Activated CD8-positive, alpha-beta T cell treated with anti-CD3 and anti-CD28 coated beads, Interleukin-2, amount 10 ng/mL, durations not matched to agents 7 days and 5 days (primary cell): ENCODE results near the gene PRKAG2. TPM values are rescaled to one million over a fixed set of nuclear protein-coding genes. Genes with fewer than 3 reads are reported as not detected.
A peak's percentile ranks its signal among the peaks of the same experiment; 100 is the strongest.

ENCODE experiments used
- ATAC-seq: fragments of 150-1000 bp; cut with Tn5 transposase; one replicate; pipeline ENCODE4 v1.10.0; 2021; ENCODE audit warnings: moderate library complexity
- CTCF ChIA-PET: fragments of 350-600 bp; sonication (Branson Sonifier 250); formaldehyde crosslinking; loops from one replicate; lab custom pipeline; 2021; ENCODE audit warnings: antibody characterized with exemption; lab: Charles Lee
- POLR2A ChIA-PET: fragments of 350-600 bp; sonication (Branson Sonifier 250); formaldehyde crosslinking; loops from one replicate; lab custom pipeline; 2021; ENCODE audit warnings: antibody characterized with exemption; lab: Charles Lee
- DNase-seq: peaks from one replicate; pipeline ENCODE4 v3.0.0-alpha.2; 2020
- H3K27ac Mint-ChIP-seq: one replicate; pipeline ENCODE4 v1.8.0; 2021; ENCODE audit warnings: mild to moderate bottlenecking, mixed read lengths
- H3K27me3 Mint-ChIP-seq: one replicate; pipeline ENCODE4 v1.8.0; 2021; ENCODE audit warnings: low read depth, mixed read lengths
- H3K36me3 Mint-ChIP-seq: one replicate; pipeline ENCODE4 v1.8.0; 2021; ENCODE audit warnings: low read depth, mixed read lengths
- H3K4me1 Mint-ChIP-seq: one replicate; pipeline ENCODE4 v1.8.0; 2021; ENCODE audit warnings: low read depth, mixed read lengths
- H3K4me3 Mint-ChIP-seq: one replicate; pipeline ENCODE4 v1.8.0; 2021; ENCODE audit warnings: mild to moderate bottlenecking, mixed read lengths
- H3K9me3 Mint-ChIP-seq: one replicate; pipeline ENCODE4 v1.8.0; 2022; ENCODE audit warnings: mixed read lengths; ENCODE audit not compliant: insufficient read depth
- total RNA-seq, 2 experiments: library from RNA; stranded (reverse); gene quantifications; one replicate each; pipeline ENCODE4 v1.2.3, GENCODE V29; 2021

The PRKAG2 gene
- total RNA-seq, 2 experiments from 2014 or later = 23.6 to 28.3 TPM

GRCh38 chr7:151773797-151774196 is 103.1 kb downstream of the PRKAG2 start:
- ATAC-seq (no peak), DNase-seq (no peak)
- CTCF ChIA-PET = interaction anchor here (1.2 to 7.6 kb wide), 3 partner anchors 9 to 34 kb away, joined by 3 to 108 read pairs (median 10); no protein-coding TSS in a partner anchor
- Mint-ChIP-seq H3K36me3 (peaks cover 13% of the 10 kb centered on the region), H3K9me3 (no peaks in the 10 kb centered on the region), H3K27me3 (no peaks in the 10 kb centered on the region), H3K4me3 (no peak overlapping the region), H3K27ac (no peak overlapping the region), H3K4me1 (peaks cover 34% of the 10 kb centered on the region)
- POLR2A ChIA-PET = no interaction called here

- Mint-ChIP-seq H3K9me3 (peaks cover 4% of the 10 kb centered on the region), H3K36me3 (peaks cover 30% of the 10 kb centered on the region), H3K4me3 (peak overlapping the region; percentile 75), H3K4me1 (peaks cover 61% of the 10 kb centered on the region), H3K27me3 (no peaks in the 10 kb centered on the region), H3K27ac (peak overlapping the region; percentile 99)
- ATAC-seq = no peak
- ChIA-PET CTCF (interaction anchor here (1.9 to 7.6 kb wide), 5 partner anchors 8 to 322 kb away, joined by 4 to 108 read pairs (median 12); no protein-coding TSS in a partner anchor), POLR2A (interaction anchor here (0.6 to 2.3 kb wide), 5 partner anchors 11 to 250 kb away, joined by 3 to 8 read pairs (median 3); partner anchors contain the start of gene RHEB)
- DNase-seq = no peak
Measured at GRCh38 chr7:151770232-151770631, 106.7 kb downstream of the PRKAG2 start.

GRCh38 chr7:151769188-151769821 is 107.6 kb downstream of the PRKAG2 start:
- POLR2A ChIA-PET = interaction anchor here (1.1 to 2.6 kb wide), 6 partner anchors 9 to 249 kb away, joined by 3 to 11 read pairs (median 5); partner anchors contain the start of gene RHEB
- Mint-ChIP-seq H3K4me1 (peaks cover 66% of the 10 kb centered on the region), H3K9me3 (peaks cover 9% of the 10 kb centered on the region), H3K27ac (peak overlapping the region; percentile 99), H3K27me3 (no peaks in the 10 kb centered on the region), H3K4me3 (peak overlapping the region; percentile 75), H3K36me3 (peaks cover 36% of the 10 kb centered on the region)
- CTCF ChIA-PET = interaction anchor here (1.5 to 7.6 kb wide), 6 partner anchors 9 to 321 kb away, joined by 4 to 108 read pairs (median 10); no protein-coding TSS in a partner anchor
- peak; percentile 81 for DNase-seq
- ATAC-seq = peak; percentile 93

- peak overlapping the region; percentile 75 for H3K4me3 Mint-ChIP-seq
- CTCF ChIA-PET = interaction anchor here (0.5 to 7.6 kb wide), 9 partner anchors 10 to 320 kb away, joined by 3 to 108 read pairs (median 6); no protein-coding TSS in a partner anchor
- peak overlapping the region; percentile 99 for H3K27ac Mint-ChIP-seq
- ATAC-seq = no peak
- no peaks in the 10 kb centered on the region for H3K27me3 Mint-ChIP-seq
- no peak for DNase-seq
- POLR2A ChIA-PET = interaction anchor here (0.5 to 2.6 kb wide), 7 partner anchors 9 to 252 kb away, joined by 3 to 11 read pairs (median 6); partner anchors contain the start of gene RHEB
- H3K36me3 Mint-ChIP-seq = peaks cover 36% of the 10 kb centered on the region
- peaks cover 66% of the 10 kb centered on the region for H3K4me1 Mint-ChIP-seq
- peaks cover 9% of the 10 kb centered on the region for H3K9me3 Mint-ChIP-seq
Measured at GRCh38 chr7:151768805-151769187, 108.1 kb downstream of the PRKAG2 start.

- Mint-ChIP-seq H3K4me3 (no peak overlapping the region), H3K27ac (peak overlapping the region; percentile 99), H3K27me3 (no peaks in the 10 kb centered on the region), H3K4me1 (peaks cover 66% of the 10 kb centered on the region), H3K36me3 (peaks cover 36% of the 10 kb centered on the region), H3K9me3 (peaks cover 9% of the 10 kb centered on the region)
- DNase-seq (no peak), ATAC-seq (no peak)
- ChIA-PET POLR2A (interaction anchor here (1.3 to 2.6 kb wide), 2 partner anchors 11 to 135 kb away, joined by 7 to 11 read pairs; no protein-coding TSS in a partner anchor), CTCF (interaction anchor here (0.8 to 7.6 kb wide), 7 partner anchors 9 to 453 kb away, joined by 3 to 108 read pairs (median 8); partner anchors contain the start of gene RHEB)
Measured at GRCh38 chr7:151767557-151767956, 109.4 kb downstream of the PRKAG2 start.

- Mint-ChIP-seq H3K9me3 (peaks cover 9% of the 10 kb centered on the region), H3K27me3 (no peaks in the 10 kb centered on the region), H3K4me1 (peaks cover 46% of the 10 kb centered on the region), H3K27ac (peak overlapping the region; percentile 8), H3K36me3 (peaks cover 23% of the 10 kb centered on the region), H3K4me3 (no peak overlapping the region)
- POLR2A ChIA-PET = interaction anchor here (0.7 kb wide), 1 partner anchor 368 kb away, joined by 4 read pairs; no protein-coding TSS in a partner anchor
- CTCF ChIA-PET = interaction anchor here (3.4 to 7.4 kb wide), 2 partner anchors 6 to 18 kb away, joined by 20 to 97 read pairs; no protein-coding TSS in a partner anchor
- DNase-seq = no peak
- ATAC-seq = no peak
Measured at GRCh38 chr7:151764056-151764920, 112.6 kb downstream of the PRKAG2 start.

- ATAC-seq = no peak
- Mint-ChIP-seq H3K27me3 (no peaks in the 10 kb centered on the region), H3K4me3 (no peak overlapping the region), H3K36me3 (peaks cover 23% of the 10 kb centered on the region), H3K27ac (peak overlapping the region; percentile 8), H3K9me3 (peaks cover 9% of the 10 kb centered on the region), H3K4me1 (peaks cover 42% of the 10 kb centered on the region)
- ChIA-PET POLR2A (interaction anchor here (0.7 kb wide), 1 partner anchor 367 kb away, joined by 4 read pairs; no protein-coding TSS in a partner anchor), CTCF (interaction anchor here (3.4 kb wide), 1 partner anchor 19 kb away, joined by 20 read pairs; no protein-coding TSS in a partner anchor)
- DNase-seq = no peak
Measured at GRCh38 chr7:151763420-151763984, 113.4 kb downstream of the PRKAG2 start.

- H3K9me3 Mint-ChIP-seq = peaks cover 9% of the 10 kb centered on the region
- no peaks in the 10 kb centered on the region for H3K27me3 Mint-ChIP-seq
- H3K4me3 Mint-ChIP-seq = no peak overlapping the region
- CTCF ChIA-PET = interaction anchor here (3.4 kb wide), 1 partner anchor 20 kb away, joined by 20 read pairs; no protein-coding TSS in a partner anchor
- POLR2A ChIA-PET = interaction anchor here (1.0 kb wide), 1 partner anchor 130 kb away, joined by 4 read pairs; no protein-coding TSS in a partner anchor
- H3K4me1 Mint-ChIP-seq = peaks cover 34% of the 10 kb centered on the region
- ATAC-seq (no peak), DNase-seq (no peak)
- no peak overlapping the region for H3K27ac Mint-ChIP-seq
- peaks cover 23% of the 10 kb centered on the region for H3K36me3 Mint-ChIP-seq
Measured at GRCh38 chr7:151762583-151763245, 114.2 kb downstream of the PRKAG2 start.

- Mint-ChIP-seq H3K9me3 (peaks cover 9% of the 10 kb centered on the region), H3K27ac (no peak overlapping the region), H3K4me1 (peaks cover 27% of the 10 kb centered on the region), H3K36me3 (peaks cover 19% of the 10 kb centered on the region), H3K4me3 (no peak overlapping the region), H3K27me3 (no peaks in the 10 kb centered on the region)
- DNase-seq = no peak
- CTCF ChIA-PET = interaction anchor here (3.4 to 6.3 kb wide), 2 partner anchors 6 to 21 kb away, joined by 20 to 97 read pairs; no protein-coding TSS in a partner anchor
- no peak for ATAC-seq
- POLR2A ChIA-PET = interaction anchor here (1.0 kb wide), 1 partner anchor 129 kb away, joined by 4 read pairs; no protein-coding TSS in a partner anchor
Measured at GRCh38 chr7:151761957-151762356, 115.0 kb downstream of the PRKAG2 start.

GRCh38 chr7:151761231-151761630 is 115.7 kb downstream of the PRKAG2 start:
- no peak for ATAC-seq
- H3K27ac Mint-ChIP-seq = no peak overlapping the region
- ChIA-PET CTCF (interaction anchor here (0.9 to 6.3 kb wide), 11 partner anchors 7 to 317 kb away, joined by 3 to 97 read pairs (median 10); no protein-coding TSS in a partner anchor), POLR2A (no interaction called here)
- H3K4me1 Mint-ChIP-seq = peaks cover 29% of the 10 kb centered on the region
- DNase-seq = no peak
- no peaks in the 10 kb centered on the region for H3K27me3 Mint-ChIP-seq
- peaks cover 9% of the 10 kb centered on the region for H3K9me3 Mint-ChIP-seq
- H3K36me3 Mint-ChIP-seq = peaks cover 16% of the 10 kb centered on the region
- no peak overlapping the region for H3K4me3 Mint-ChIP-seq
